ENCODE measurements around the gene NRROS. TPM values are rescaled to one million over a fixed set of nuclear protein-coding genes. Genes with fewer than 3 reads are reported as not detected.
"Not testable (repeated sequence)": the region's sequence is repeated elsewhere in the genome, so short reads cannot be mapped to it uniquely, and the experiment has no call there.

Gene NRROS
- polyA plus RNA-seq, 1 of the 3 experiments (the other 2 are of a cell fraction), result 0.25 TPM

DNA sequence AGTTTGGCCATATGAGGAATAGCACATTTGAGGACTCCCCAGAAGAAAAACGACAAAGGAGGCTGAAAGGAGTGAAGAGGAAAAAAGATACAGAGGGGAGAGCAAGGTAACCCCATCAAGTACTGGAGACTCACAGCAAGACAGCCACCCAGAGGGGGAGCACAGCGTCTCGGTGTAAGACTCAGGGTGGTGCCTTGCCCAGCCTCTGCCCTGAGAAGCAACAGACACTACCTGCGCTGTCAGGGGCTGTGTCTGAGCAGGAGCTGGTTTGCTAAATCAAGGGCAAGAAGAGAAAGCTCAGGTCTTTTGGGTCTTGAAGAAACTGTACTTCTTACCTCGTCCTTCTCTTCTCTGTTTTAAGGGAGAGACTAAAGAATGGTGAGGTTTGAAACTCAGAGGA, 43.1 kb upstream of the NRROS start:
- Histone ChIP-seq H3K4me2 (no peak overlapping the region), H2AFZ (ENCODE audit: low read depth) (no peak overlapping the region), H3K36me3 (replicated peaks in 1 of 2; ENCODE audit: control insufficient read depth in 1 of 2, insufficient read depth in 2 of 2, low read length in 1 of 2) (no peaks in the 10 kb centered on the region), H3K9ac (no peak overlapping the region), H3K4me1 (ENCODE audit: control insufficient read depth in 1 of 2, insufficient read depth in 2 of 2, low read depth in 1 of 2, low read length in 1 of 2) (peaks cover 0 to 2% of the 10 kb centered on the region in 2 experiments; a peak in 1 of 4 replicates), H3K9me3 (no peaks in the 10 kb centered on the region), H4K20me1 (ENCODE audit: insufficient read depth) (no peaks in the 10 kb centered on the region), H3K9me2 (no peaks in the 10 kb centered on the region), H3K79me2 (ENCODE audit: insufficient read depth) (no peaks in the 10 kb centered on the region), H3K27me3 (ENCODE audit: insufficient read depth) (0 out of 2 replicates have a peak, but pooled peaks cover 4% of the 10 kb centered on the region), H3K4me3 (ENCODE audit: low read depth in 2 of 2, low read length in 1 of 2) (no peak overlapping the region), H3F3A (replicated peaks; ENCODE audit: insufficient read depth) (no peaks in the 10 kb centered on the region), H3K27ac (ENCODE audit: low read depth in 2 of 2, low read length in 1 of 2) (no peak overlapping the region)
- 56% methylated on average over 5 of the region's 5 CpGs for WGBS (ENCODE audit: low lambda C conversion rate)
- no peak for DNase-seq
- TF ChIP-seq, protein P1, sequence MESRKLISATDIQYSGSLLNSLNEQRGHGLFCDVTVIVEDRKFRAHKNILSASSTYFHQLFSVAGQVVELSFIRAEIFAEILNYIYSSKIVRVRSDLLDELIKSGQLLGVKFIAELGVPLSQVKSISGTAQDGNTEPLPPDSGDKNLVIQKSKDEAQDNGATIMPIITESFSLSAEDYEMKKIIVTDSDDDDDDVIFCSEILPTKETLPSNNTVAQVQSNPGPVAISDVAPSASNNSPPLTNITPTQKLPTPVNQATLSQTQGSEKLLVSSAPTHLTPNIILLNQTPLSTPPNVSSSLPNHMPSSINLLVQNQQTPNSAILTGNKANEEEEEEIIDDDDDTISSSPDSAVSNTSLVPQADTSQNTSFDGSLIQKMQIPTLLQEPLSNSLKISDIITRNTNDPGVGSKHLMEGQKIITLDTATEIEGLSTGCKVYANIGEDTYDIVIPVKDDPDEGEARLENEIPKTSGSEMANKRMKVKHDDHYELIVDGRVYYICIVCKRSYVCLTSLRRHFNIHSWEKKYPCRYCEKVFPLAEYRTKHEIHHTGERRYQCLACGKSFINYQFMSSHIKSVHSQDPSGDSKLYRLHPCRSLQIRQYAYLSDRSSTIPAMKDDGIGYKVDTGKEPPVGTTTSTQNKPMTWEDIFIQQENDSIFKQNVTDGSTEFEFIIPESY (IDR thresholded peaks at IDR 0.05; ENCODE audit: borderline replicate concordance, low read depth), result no peak
- TF ChIP-seq, protein P2, sequence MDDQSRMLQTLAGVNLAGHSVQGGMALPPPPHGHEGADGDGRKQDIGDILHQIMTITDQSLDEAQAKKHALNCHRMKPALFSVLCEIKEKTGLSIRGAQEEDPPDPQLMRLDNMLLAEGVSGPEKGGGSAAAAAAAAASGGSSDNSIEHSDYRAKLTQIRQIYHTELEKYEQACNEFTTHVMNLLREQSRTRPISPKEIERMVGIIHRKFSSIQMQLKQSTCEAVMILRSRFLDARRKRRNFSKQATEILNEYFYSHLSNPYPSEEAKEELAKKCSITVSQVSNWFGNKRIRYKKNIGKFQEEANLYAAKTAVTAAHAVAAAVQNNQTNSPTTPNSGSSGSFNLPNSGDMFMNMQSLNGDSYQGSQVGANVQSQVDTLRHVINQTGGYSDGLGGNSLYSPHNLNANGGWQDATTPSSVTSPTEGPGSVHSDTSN (IDR thresholded peaks at IDR 0.05), result no peak
- CTCF ChIA-PET, result interaction anchor here (1.9 kb wide), 1 partner anchor 13 kb away, joined by 10 read pairs; no protein-coding TSS in a partner anchor
- POLR2A ChIA-PET, result no interaction called here

DNA sequence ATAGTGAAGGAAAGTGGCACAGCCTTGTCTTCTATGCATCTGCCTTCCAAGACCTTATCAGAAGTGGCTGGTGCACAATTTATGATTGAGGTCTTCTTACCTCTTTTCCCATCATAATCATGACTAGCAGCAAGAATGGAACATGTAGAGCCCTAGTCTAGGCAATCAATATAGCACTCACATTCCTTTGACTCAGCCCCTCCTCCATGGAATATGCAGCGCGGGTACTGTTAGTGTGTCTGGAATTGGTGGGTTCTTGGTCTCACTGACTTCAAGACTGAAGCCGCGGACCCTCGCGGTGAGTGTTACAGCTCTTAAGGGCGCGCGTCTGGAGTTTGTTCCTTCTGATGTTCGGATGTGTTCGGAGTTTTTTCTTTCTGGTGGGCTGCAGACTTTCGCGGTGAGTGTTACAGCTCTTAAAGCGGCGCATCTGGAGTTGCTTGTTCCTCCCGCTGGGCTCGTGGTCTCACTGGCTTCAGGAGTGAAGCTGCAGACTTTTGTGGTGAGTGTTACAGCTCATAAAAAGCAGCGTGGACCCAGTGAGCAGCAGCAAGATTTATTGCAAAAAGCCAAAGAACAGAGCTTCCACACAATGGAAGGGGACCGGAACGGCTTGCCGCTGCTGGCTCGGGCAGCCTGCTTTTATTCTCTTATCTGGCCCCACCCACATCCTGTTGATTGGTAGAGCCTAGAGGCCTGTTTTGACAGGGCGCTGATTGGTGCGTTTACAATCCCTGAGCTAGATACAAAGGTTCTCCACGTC, 41.3 kb upstream of the NRROS start:
- not testable (repeated sequence) for H3K9me3 ChIP-seq; H3K4me1 ChIP-seq (ENCODE audit: control insufficient read depth in 1 of 2, insufficient read depth in 2 of 2, low read depth in 1 of 2, low read length in 1 of 2); H3K27ac ChIP-seq (ENCODE audit: low read depth in 2 of 2, low read length in 1 of 2); H3K36me3 ChIP-seq (replicated peaks in 1 of 2; ENCODE audit: control insufficient read depth in 1 of 2, insufficient read depth in 2 of 2, low read length in 1 of 2); H3F3A ChIP-seq (replicated peaks; ENCODE audit: insufficient read depth); DNase-seq; H3K9me2 ChIP-seq; H3K27me3 ChIP-seq (ENCODE audit: insufficient read depth); H3K79me2 ChIP-seq (ENCODE audit: insufficient read depth); H4K20me1 ChIP-seq (ENCODE audit: insufficient read depth); H3K9ac ChIP-seq
- H3K4me3 ChIP-seq (ENCODE audit: low read depth in 2 of 2, low read length in 1 of 2), result peak overlapping the region in 1 of 2 experiments; percentile 43; a peak in 1 of 4 replicates
- H3K4me2 ChIP-seq, result peak overlapping the region; percentile 52; the same call in 1 of the 2 replicates
- WGBS (ENCODE audit: low lambda C conversion rate), result 48% methylated on average over 24 of the region's 25 CpGs
- H2AFZ ChIP-seq (ENCODE audit: low read depth), result peak overlapping the region; percentile 65; the same call in 1 of the 2 replicates
- POLR2A ChIA-PET, result interaction anchor here (1.0 kb wide), 1 partner anchor 8 kb away, joined by 3 read pairs; no protein-coding TSS in a partner anchor
- CTCF ChIA-PET, result interaction anchor here (1.0 to 1.9 kb wide), 2 partner anchors 11 to 12 kb away, joined by 4 to 10 read pairs; no protein-coding TSS in a partner anchor

DNA sequence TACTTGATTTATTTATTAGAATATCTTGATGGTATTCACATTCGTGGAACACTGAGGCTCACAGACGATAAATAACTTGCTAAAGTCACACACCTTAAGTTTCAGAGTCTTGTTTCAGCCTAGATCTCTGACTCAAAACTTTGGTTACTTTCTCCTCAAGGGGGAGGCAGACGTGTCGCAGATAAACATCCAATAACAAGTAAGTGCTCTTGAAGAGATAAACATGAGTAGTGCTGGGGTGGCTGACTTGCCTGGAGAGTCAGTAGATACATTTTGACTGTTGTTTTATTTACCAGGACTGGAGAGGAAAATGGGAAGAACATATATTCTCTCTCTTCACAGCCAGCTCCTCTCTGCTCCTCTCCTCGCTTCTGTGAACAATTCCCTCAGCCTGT, 39.8 kb upstream of the NRROS start:
- ChIA-PET CTCF (no interaction called here), POLR2A (no interaction called here)
- Histone ChIP-seq H2AFZ (ENCODE audit: low read depth) (no peak overlapping the region), H3K9ac (no peak overlapping the region), H3K79me2 (ENCODE audit: insufficient read depth) (no peaks in the 10 kb centered on the region), H3K27ac (ENCODE audit: low read depth in 2 of 2, low read length in 1 of 2) (no peak overlapping the region), H3K27me3 (ENCODE audit: insufficient read depth) (0 out of 2 replicates have a peak, but pooled peaks cover 4% of the 10 kb centered on the region), H3F3A (replicated peaks; ENCODE audit: insufficient read depth) (no peaks in the 10 kb centered on the region), H3K4me2 (no peak overlapping the region), H3K36me3 (replicated peaks in 1 of 2; ENCODE audit: control insufficient read depth in 1 of 2, insufficient read depth in 2 of 2, low read length in 1 of 2) (no peaks in the 10 kb centered on the region), H3K9me2 (no peaks in the 10 kb centered on the region), H3K4me1 (ENCODE audit: control insufficient read depth in 1 of 2, insufficient read depth in 2 of 2, low read depth in 1 of 2, low read length in 1 of 2) (peaks cover 0 to 2% of the 10 kb centered on the region in 2 experiments; a peak in 1 of 4 replicates), H4K20me1 (ENCODE audit: insufficient read depth) (no peaks in the 10 kb centered on the region), H3K9me3 (no peaks in the 10 kb centered on the region), H3K4me3 (ENCODE audit: low read depth in 2 of 2, low read length in 1 of 2) (no peak overlapping the region)
- WGBS (ENCODE audit: low lambda C conversion rate), result 77% methylated on average over 5 of the region's 5 CpGs
- no peak for DNase-seq
- TF ChIP-seq MEF2A (IDR thresholded peaks at IDR 0.05; ENCODE audit: borderline replicate concordance, low read depth), result no peak
- no peak for TF ChIP-seq FOXM1 (IDR thresholded peaks at IDR 0.05; ENCODE audit: low read depth)
- no peak for TF ChIP-seq EP300 (IDR thresholded peaks at IDR 0.05; ENCODE audit: borderline replicate concordance in 1 of 2, low read depth in 1 of 2, low read length in 1 of 2)
- TF ChIP-seq SMC3 (IDR thresholded peaks at IDR 0.05; ENCODE audit: low read depth, low read length), result no peak
- TF ChIP-seq, protein P3, sequence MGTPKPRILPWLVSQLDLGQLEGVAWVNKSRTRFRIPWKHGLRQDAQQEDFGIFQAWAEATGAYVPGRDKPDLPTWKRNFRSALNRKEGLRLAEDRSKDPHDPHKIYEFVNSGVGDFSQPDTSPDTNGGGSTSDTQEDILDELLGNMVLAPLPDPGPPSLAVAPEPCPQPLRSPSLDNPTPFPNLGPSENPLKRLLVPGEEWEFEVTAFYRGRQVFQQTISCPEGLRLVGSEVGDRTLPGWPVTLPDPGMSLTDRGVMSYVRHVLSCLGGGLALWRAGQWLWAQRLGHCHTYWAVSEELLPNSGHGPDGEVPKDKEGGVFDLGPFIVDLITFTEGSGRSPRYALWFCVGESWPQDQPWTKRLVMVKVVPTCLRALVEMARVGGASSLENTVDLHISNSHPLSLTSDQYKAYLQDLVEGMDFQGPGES (IDR thresholded peaks at IDR 0.05; ENCODE audit: low read depth, low read length), result no peak
- TF ChIP-seq, protein P4, sequence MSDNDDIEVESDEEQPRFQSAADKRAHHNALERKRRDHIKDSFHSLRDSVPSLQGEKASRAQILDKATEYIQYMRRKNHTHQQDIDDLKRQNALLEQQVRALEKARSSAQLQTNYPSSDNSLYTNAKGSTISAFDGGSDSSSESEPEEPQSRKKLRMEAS (IDR thresholded peaks at IDR 0.05; ENCODE audit: low read depth), result no peak
- no peak for TF ChIP-seq FOSL2 (IDR thresholded peaks at IDR 0.05; ENCODE audit: borderline replicate concordance, low read depth)
- TF ChIP-seq, protein P5, sequence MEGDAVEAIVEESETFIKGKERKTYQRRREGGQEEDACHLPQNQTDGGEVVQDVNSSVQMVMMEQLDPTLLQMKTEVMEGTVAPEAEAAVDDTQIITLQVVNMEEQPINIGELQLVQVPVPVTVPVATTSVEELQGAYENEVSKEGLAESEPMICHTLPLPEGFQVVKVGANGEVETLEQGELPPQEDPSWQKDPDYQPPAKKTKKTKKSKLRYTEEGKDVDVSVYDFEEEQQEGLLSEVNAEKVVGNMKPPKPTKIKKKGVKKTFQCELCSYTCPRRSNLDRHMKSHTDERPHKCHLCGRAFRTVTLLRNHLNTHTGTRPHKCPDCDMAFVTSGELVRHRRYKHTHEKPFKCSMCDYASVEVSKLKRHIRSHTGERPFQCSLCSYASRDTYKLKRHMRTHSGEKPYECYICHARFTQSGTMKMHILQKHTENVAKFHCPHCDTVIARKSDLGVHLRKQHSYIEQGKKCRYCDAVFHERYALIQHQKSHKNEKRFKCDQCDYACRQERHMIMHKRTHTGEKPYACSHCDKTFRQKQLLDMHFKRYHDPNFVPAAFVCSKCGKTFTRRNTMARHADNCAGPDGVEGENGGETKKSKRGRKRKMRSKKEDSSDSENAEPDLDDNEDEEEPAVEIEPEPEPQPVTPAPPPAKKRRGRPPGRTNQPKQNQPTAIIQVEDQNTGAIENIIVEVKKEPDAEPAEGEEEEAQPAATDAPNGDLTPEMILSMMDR (IDR thresholded peaks at IDR 0.05), result no peak
- TF ChIP-seq, protein P2 (IDR thresholded peaks at IDR 0.05), result no peak
